Lower leg skin (tissue), 3 donors: ENCODE measurements around the gene SAMD8.

ENCODE experiments used
- CTCF ChIP-seq, 3 donors: fragments of 450-650 bp; IDR thresholded peaks; one replicate each; pipeline ENCODE4 v1.5.1; 2016; ENCODE audit warnings: antibody characterized with exemption in 3 of 3, mild to moderate bottlenecking in 3 of 3, moderate library complexity in 2 of 3
- POLR2A ChIP-seq, 2 donors: fragments of 450-650 bp; IDR thresholded peaks; one replicate each; pipeline ENCODE4 v1.6.1; 2016 to 2017; ENCODE audit warnings: antibody characterized with exemption in 2 of 2, mild to moderate bottlenecking in 1 of 2, moderate library complexity in 1 of 2

- no peak for TF ChIP-seq CTCF (IDR thresholded peaks at IDR 0.05)
- TF ChIP-seq POLR2A (IDR thresholded peaks at IDR 0.05), result no peak
These were observed 5.8 kb upstream of the SAMD8 start for GRCh38 chr10:75105576-75106197.
